Omental fat pad (tissue), 4 donors: ENCODE results near the gene TMOD2. TPM values are rescaled to one million over a fixed set of nuclear protein-coding genes. Genes with fewer than 3 reads are reported as not detected.

ENCODE experiments used
- ATAC-seq: fragments of 150-250 bp; one replicate; pipeline ENCODE4 v1.9.1; 2016; ENCODE audit warnings: mild to moderate bottlenecking, moderate library complexity; ENCODE audit not compliant: low FRiP score
- DNase-seq: peaks from one replicate; pipeline ENCODE4 v3.0.0-alpha.2; 2019; ENCODE audit warnings: low spot score
- total RNA-seq, 4 donors: library from RNA; depleted of rRNA; stranded (reverse); fragments of >200 nt; gene quantifications; one replicate each; pipeline ENCODE4 v1.1.0, GENCODE V29; 2016
- TF ChIP-seq, protein P1 (sequence below), 3 donors: fragments of 450-650 bp; IDR thresholded peaks; one replicate each; pipeline ENCODE4 v1.5.1; 2016 to 2017; ENCODE audit warnings: antibody characterized with exemption in 3 of 3, mild to moderate bottlenecking in 3 of 3, moderate library complexity in 2 of 3

The TMOD2 gene
- total RNA-seq, 4 donors from 2014 or later = 6.5 to 28.5 (median 12.4) TPM

DNA sequence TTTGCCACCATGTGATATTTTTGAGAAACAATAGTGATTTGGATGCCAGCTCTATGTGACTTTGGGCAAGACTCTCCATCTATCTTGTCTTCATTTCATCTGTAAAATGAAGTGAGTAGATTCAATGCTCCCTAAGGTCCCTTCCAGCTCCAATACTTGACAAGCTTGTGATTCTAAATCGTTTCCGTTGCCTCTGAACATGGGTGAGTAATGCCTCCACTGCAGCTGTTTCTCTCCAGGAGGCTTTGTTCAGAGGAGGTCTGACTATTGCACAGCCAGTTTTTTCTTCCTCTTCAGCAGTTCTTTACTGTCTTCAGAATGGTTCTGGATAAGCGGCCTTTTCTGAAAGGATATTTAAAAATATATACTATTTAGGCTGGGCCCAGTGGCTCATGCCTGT, 63.2 kb downstream of the TMOD2 start:
- TF ChIP-seq, protein P1, sequence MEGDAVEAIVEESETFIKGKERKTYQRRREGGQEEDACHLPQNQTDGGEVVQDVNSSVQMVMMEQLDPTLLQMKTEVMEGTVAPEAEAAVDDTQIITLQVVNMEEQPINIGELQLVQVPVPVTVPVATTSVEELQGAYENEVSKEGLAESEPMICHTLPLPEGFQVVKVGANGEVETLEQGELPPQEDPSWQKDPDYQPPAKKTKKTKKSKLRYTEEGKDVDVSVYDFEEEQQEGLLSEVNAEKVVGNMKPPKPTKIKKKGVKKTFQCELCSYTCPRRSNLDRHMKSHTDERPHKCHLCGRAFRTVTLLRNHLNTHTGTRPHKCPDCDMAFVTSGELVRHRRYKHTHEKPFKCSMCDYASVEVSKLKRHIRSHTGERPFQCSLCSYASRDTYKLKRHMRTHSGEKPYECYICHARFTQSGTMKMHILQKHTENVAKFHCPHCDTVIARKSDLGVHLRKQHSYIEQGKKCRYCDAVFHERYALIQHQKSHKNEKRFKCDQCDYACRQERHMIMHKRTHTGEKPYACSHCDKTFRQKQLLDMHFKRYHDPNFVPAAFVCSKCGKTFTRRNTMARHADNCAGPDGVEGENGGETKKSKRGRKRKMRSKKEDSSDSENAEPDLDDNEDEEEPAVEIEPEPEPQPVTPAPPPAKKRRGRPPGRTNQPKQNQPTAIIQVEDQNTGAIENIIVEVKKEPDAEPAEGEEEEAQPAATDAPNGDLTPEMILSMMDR (IDR thresholded peaks at IDR 0.05) = no peak
- ATAC-seq (no peak), DNase-seq (no peak)

DNA sequence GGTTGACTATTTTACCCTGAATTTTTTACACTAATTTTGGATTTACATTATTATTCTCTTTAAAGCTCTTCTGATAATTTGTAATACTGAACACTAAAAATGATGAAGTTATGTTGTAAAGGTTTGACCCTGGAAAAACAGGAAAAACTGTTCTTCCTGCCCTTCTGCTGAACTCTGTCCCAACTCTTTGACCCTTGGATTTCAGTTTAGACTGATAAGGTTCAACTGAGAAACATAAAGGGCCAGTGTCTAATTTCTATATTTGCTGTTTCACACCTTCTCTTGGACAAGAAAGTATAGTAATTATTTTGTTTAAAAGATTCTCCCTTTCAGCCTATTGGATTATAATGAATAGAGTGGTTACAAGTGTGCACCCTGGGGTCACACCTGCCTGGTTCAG, 65.2 kb downstream of the TMOD2 start:
- DNase-seq (no peak), ATAC-seq (no peak)
- TF ChIP-seq, protein P1 (IDR thresholded peaks at IDR 0.05) = no peak

DNA sequence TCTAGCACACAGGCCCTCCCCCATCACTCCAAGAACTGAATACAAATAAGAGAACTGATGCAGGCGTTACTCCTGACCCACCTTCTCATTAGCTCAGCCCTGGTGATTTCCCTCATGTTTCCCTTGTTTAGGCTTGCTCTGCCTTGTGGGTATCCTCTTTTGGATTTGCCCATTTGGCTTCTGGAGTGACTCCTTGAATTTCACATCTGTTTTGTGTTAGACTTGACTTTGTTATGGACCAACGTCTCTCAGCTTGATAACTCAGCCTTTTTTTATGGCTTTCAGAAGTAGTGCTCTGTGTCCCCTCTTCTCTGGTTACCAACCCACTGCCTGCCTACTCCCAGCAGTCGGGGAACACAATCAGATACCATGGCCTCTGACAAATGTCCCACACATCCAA, 66.8 kb downstream of the TMOD2 start:
- no peak for DNase-seq
- ATAC-seq = no peak
- TF ChIP-seq, protein P1 (IDR thresholded peaks at IDR 0.05) = no peak

DNA sequence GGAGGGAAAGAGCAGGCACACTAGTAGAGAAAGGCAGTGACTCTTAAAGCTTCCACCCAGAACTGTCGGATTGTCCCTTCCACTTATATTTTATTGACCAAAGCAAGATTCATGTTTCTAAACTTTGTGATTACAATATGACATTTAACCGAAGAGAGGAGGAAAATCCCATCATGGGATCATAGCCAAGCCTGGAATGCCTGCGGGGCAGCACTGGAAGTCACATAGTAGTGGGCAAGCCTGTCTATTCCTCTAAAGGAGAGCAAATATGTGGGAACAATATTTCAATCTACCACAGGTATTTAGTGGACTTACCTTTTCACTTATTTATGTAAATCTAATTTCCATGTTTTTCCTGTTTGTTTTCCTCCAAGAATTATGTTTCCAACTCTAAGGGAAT, 74.3 kb downstream of the TMOD2 start:
- ATAC-seq (no peak), DNase-seq (no peak)
- TF ChIP-seq, protein P1 (IDR thresholded peaks at IDR 0.05) = no peak

DNA sequence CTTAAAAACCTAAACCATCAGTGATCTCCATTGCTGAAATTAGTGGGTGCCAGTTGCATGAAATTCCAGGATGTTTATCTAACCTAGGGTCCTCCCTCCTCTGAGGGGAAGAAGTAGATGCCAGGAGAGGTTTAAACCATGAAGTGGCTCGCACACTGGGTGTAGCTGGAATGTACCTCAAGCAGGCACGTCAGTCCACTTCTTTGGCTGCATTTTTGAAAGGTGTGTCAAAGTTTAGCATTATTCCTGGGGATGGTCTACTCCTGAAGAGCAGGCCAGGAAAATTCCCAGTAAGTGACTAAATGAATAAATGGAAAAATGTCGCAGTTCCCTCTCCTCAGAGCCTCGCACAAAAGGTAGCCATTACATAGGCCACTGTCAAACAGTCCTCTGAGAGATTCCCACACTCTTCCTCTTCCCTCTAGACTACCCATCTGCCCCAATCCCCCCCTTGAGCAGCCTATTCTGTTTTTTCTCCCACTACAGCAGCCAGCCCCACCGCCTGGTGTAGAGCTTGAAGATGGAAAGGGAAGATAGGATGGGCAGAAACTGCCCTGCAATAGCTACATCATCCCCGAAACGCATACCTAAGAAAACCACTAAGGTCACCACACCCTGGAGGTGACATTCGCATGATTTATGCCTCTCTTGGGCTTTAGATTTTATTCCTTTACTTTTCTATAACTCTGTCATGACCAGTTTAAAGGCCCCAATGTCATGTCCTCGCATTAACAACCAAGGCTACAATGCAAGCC, 77.4 kb downstream of the TMOD2 start:
- TF ChIP-seq, protein P1 (IDR thresholded peaks at IDR 0.05) = no peak
- ATAC-seq = no peak

DNA sequence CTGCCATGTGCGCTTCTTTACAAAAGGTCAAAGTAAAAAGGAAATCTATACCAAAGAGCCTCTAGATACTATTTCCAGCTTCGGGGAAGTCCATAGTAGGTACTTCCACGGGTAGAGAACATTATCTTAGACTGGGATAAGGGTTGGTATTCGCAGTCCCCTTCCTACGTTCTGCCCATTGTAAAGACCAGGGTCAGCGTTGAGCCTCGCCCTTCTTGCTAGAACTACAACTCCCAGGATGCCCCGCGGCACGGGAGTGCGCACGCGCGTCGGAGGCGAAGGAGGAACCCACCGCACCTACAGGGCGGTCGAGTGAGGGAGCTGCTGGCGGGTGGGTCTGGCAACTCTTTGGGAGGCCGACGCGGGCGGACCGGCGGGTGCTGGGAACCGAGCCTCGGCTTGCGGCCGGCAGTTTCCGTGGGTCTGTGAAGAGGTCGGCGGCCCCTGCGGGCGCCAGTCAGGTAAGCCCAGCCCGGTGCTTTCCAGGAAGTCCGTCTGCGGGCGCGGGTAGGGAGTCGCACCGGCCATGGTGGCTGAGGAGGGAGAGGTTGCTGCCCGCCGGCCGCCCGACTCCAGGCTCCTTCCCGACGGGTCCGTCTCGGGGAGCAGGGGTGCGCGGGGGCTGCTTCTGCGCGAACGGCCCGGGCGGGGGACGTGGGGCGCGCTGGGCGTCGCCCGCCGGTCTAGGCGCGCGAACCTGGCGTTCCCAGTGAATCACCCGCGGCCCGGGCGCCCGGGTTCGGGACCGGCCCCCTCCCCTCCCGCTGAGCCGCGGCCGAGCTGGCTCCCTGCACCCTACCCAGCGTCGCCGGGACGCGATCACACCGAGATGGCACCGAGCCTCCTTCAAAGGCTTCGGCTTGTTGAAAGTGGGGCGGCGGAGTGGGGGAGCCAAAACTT, 78.2 kb downstream of the TMOD2 start, which contains the start of gene TMOD3:
TMOD3 (plus strand) TSS at position 278 of the 900 bp plus-strand sequence. CDS start 33,232 bp downstream, outside the sequence.
- TF ChIP-seq, protein P1 (IDR thresholded peaks at IDR 0.05) = no peak
- ATAC-seq (peak; percentile 93), DNase-seq (peak; percentile 95)

More for the DNA sequence above, 77.4 kb downstream of the TMOD2 start:
- DNase-seq = no peak
